NCI-H2029 treated with DMSO at 0.1 percent for 48 hours (cell line): ENCODE measurements around the gene KRTAP4-3.
"Not testable (repeated sequence)": the region's sequence is repeated elsewhere in the genome, so short reads cannot be mapped to it uniquely, and the experiment has no call there.

ENCODE experiments used
- DNase-seq: peaks from one replicate; lab custom pipeline; 2025; lab: John Stamatoyannopoulos, UW

Gene KRTAP4-3

DNA sequence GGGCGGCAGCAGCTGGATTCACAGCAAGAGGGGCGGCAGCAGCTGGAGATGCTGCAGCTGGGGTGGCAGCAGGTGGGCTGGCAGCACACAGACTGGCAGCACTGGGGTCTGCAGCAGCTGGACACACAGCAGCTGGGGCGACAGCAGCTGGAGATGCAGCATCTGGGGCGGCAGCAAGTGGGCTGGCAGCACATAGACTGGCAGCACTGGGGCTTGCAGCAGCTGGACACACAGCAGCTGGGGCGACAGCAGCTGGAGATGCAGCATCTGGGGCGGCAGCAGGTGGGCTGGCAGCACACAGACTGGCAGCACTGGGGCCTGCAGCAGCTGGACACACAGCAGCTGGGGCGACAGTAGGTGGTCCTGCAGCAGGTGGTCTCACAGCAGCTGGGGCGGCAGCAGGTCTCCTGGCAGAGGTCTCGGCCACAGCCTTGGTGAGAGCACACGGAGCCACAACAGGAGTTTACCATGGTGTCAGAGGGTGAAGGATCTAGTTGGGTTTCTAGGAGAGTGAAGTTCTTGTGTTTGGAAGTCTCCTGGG is 50.1 kb downstream of the KRTAP4-3 start, which contains the start of gene KRTAP4-11:
Gene KRTAP4-11, minus strand, starts transcription at position 528 of the 541 bp plus-strand sequence. Its CDS starts 58 bp downstream, at position 470.
- DNase-seq: not testable (repeated sequence)
